NOMO-1 treated with DMSO at 0.1 percent for 48 hours (cell line): Measurements from ENCODE around the gene HAL.

Experiments used
- DNase-seq: peaks from one replicate; lab custom pipeline; 2025; ENCODE audit not compliant: unreplicated experiment; lab: John Stamatoyannopoulos, UW

Gene HAL

GRCh38 chr12:95996034-95996658 is at the start of gene HAL:
TSS of gene HAL (minus strand) at chr12:95996344. CDS start at chr12:95995910, 434 bp downstream.
- DNase-seq, result peak; percentile 93

- DNase-seq, result no peak
Observed at GRCh38 chr12:96045566-96045965, 49.4 kb upstream of the HAL start.

GRCh38 chr12:96044943-96045290 is 48.8 kb upstream of the HAL start:
- no peak for DNase-seq

- DNase-seq, result peak; percentile 18
Observed at GRCh38 chr12:96044017-96044942, 48.1 kb upstream of the HAL start.

- DNase-seq, result no peak
Observed at GRCh38 chr12:96041181-96041580, 45.0 kb upstream of the HAL start.

GRCh38 chr12:96040305-96041133 is 44.4 kb upstream of the HAL start:
- no peak for DNase-seq

GRCh38 chr12:96039516-96039915 is 43.4 kb upstream of the HAL start:
- DNase-seq, result no peak

GRCh38 chr12:96036765-96037455 is 40.8 kb upstream of the HAL start:
- no peak for DNase-seq

GRCh38 chr12:96035283-96036236 is 39.4 kb upstream of the HAL start, which contains the start of gene LTA4H:
TSS of gene LTA4H (minus strand) at chr12:96035587. CDS start at chr12:96035519, 68 bp downstream.
- DNase-seq, result peak; percentile 100

GRCh38 chr12:96034621-96035282 is 38.6 kb upstream of the HAL start:
- DNase-seq, result peak; percentile 22

- DNase-seq, result peak; percentile 16
Observed at GRCh38 chr12:96033549-96034389, 37.6 kb upstream of the HAL start.

- no peak for DNase-seq
Observed at GRCh38 chr12:96029826-96030225, 33.7 kb upstream of the HAL start.

- DNase-seq, result no peak
Observed at GRCh38 chr12:96028538-96028937, 32.4 kb upstream of the HAL start.

GRCh38 chr12:96026331-96026730 is 30.2 kb upstream of the HAL start:
- DNase-seq, result no peak

GRCh38 chr12:96025518-96025917 is 29.4 kb upstream of the HAL start:
- DNase-seq, result no peak

GRCh38 chr12:96020314-96021003 is 24.3 kb upstream of the HAL start:
- peak; percentile 97 for DNase-seq

- no peak for DNase-seq
Observed at GRCh38 chr12:96015672-96016071, 19.5 kb upstream of the HAL start.
